Fibroblast of lung (primary cell): Measurements from ENCODE around the gene ALDH3B2. TPM values are rescaled to one million over a fixed set of nuclear protein-coding genes. Genes with fewer than 3 reads are reported as not detected.
"Not testable (repeated sequence)": the region's sequence is repeated elsewhere in the genome, so short reads cannot be mapped to it uniquely, and the experiment has no call there.

Experiments used
- DNase-seq, 2 donors: peaks; one replicate each; pipeline versions ENCODE4 v3.0.0 to v3.0.0-alpha.2; 2010; ENCODE audit warnings: low read depth in 2 of 2
- H2AFZ ChIP-seq: 2 replicates; pipeline ENCODE4 v1.5.1; 2012; ENCODE audit warnings: low read length, control low read depth, inconsistent platforms
- H3K27ac ChIP-seq: 2 replicates; pipeline ENCODE4 v1.5.1; 2011; ENCODE audit warnings: low read length, control low read depth; ENCODE audit not compliant: insufficient read depth
- H3K27me3 ChIP-seq: 2 replicates; pipeline ENCODE4 v1.5.1; 2011; ENCODE audit warnings: mild to moderate bottlenecking, low read length; ENCODE audit not compliant: control insufficient read depth, insufficient read depth
- H3K36me3 ChIP-seq: 2 replicates; pipeline ENCODE4 v1.5.1; 2011; ENCODE audit warnings: low read length; ENCODE audit not compliant: control insufficient read depth, insufficient read depth
- H3K4me1 ChIP-seq: 2 replicates; pipeline ENCODE4 v1.5.1; 2011; ENCODE audit warnings: low read length; ENCODE audit not compliant: control insufficient read depth, insufficient read depth; ENCODE audit errors: extremely low read depth
- H3K4me2 ChIP-seq: 2 replicates; pipeline ENCODE4 v1.5.1; 2011; ENCODE audit warnings: low read length, control low read depth; ENCODE audit not compliant: insufficient read depth; ENCODE audit errors: extremely low read depth
- H3K4me3 ChIP-seq, 4 experiments: fragments of 200-600 bp in 1 of 4; sonication (generic) in 1 of 4; replicated peaks in 1 of 4; 2 replicates each; pipeline ENCODE4 v1.5.1; 2011 to 2016; ENCODE audit warnings: low read length in 4 of 4, low read depth in 3 of 4, mild to moderate bottlenecking in 3 of 4, control low read depth in 2 of 4, inconsistent platforms in 1 of 4, mixed read lengths in 1 of 4; ENCODE audit not compliant: insufficient read depth in 1 of 4; ENCODE audit errors: control extremely low read depth in 1 of 4
- H3K79me2 ChIP-seq: 2 replicates; pipeline ENCODE4 v1.5.1; 2012; ENCODE audit warnings: mild to moderate bottlenecking, low read length, inconsistent platforms; ENCODE audit not compliant: control insufficient read depth, insufficient read depth
- H3K9ac ChIP-seq: 2 replicates; pipeline ENCODE4 v1.5.1; 2011; ENCODE audit warnings: mild to moderate bottlenecking, low read length, control low read depth; ENCODE audit not compliant: insufficient read depth
- H3K9me3 ChIP-seq: 2 replicates; pipeline ENCODE4 v1.5.1; 2012; ENCODE audit warnings: low read depth, low read length; ENCODE audit not compliant: control insufficient read depth, insufficient read depth
- H4K20me1 ChIP-seq: 2 replicates; pipeline ENCODE4 v1.5.1; 2011; ENCODE audit warnings: low read length; ENCODE audit not compliant: control insufficient read depth, insufficient read depth; ENCODE audit errors: extremely low read depth
- CTCF ChIP-seq, 2 donors: IDR thresholded peaks in 1 of 2; conservative IDR thresholded peaks in 1 of 2; 1 replicate in 1 of 2; 2 replicates in 1 of 2; pipeline ENCODE4 v1.5.1; 2011 to 2012; ENCODE audit warnings: low read length in 2 of 2, control low read depth in 1 of 2, inconsistent platforms in 1 of 2, low read depth in 1 of 2, mild to moderate bottlenecking in 1 of 2
- EZH2 ChIP-seq: IDR thresholded peaks from 2 replicates; pipeline ENCODE4 v1.5.1; 2012; ENCODE audit warnings: low read length, control low read depth, mild to moderate bottlenecking; ENCODE audit errors: missing control alignments
- polyA plus RNA-seq, 2 donors: library from polyadenylated mRNA; depleted of rRNA in 1 of 2; stranded (reverse) in 1 of 2; unstranded in 1 of 2; fragments of >200 nt; gene quantifications; 2 replicates each; pipeline ENCODE4 v1.2.1, GENCODE V29; 2011 to 2012; ENCODE audit warnings: missing spikeins in 1 of 2
- total RNA-seq: library from RNA; depleted of rRNA; stranded (reverse); fragments of >200 nt; gene quantifications from 2 replicates; pipeline ENCODE4 v1.2.1, GENCODE V29; 2014

ALDH3B2 gene
- total and polyA plus RNA-seq, 2 donors (not counting 1 experiment from before 2014, with no cell fraction given), result not detected

- Histone ChIP-seq H3K36me3 (no peaks in the 10 kb centered on the region), H3K4me2 (no peak overlapping the region), H3K79me2 (no peaks in the 10 kb centered on the region), H3K9ac (no peak overlapping the region), H3K27me3 (no peaks in the 10 kb centered on the region), H4K20me1 (no peaks in the 10 kb centered on the region), H3K9me3 (no peaks in the 10 kb centered on the region), H3K27ac (no peak overlapping the region), H2AFZ (no peak overlapping the region), H3K4me3 (no peak overlapping the region), H3K4me1 (no peaks in the 10 kb centered on the region)
- no peak for DNase-seq
- TF ChIP-seq EZH2 (no peak), CTCF (conservative IDR thresholded peaks at IDR 0.05 in 1 of 2, IDR thresholded peaks at IDR 0.05 in 1 of 2; ENCODE audit: low read depth in 1 of 2, low read length in 2 of 2) (no peak)
Measured at GRCh38 chr11:67689178-67689577, 14.8 kb upstream of the ALDH3B2 start.

DNA sequence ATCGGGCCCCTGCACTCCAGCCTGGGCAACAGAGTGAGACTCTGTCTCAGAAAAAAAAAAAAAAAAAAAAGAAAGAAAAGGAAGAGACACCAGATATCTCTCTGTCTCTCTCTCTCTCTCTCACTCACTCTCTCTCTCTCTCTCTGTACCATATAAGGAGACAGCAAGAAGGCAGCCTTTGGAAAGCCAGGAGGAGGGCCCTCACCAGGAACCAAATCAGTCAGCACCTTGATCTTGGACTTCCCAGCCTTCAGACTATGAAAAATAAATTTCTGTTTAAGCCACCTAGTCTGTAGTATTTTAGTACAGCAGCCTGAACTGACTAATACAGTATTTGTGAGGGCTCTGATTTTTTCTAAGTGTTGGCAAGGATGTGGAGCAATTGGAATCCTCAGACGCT lies 13.6 kb upstream of the ALDH3B2 start:
- DNase-seq, result no peak
- no peaks in the 10 kb centered on the region for H3K27me3 ChIP-seq
- H3K9ac ChIP-seq, result no peak overlapping the region
- no peak overlapping the region for H3K4me3 ChIP-seq
- H2AFZ ChIP-seq, result no peak overlapping the region
- H3K79me2 ChIP-seq, result no peaks in the 10 kb centered on the region
- no peaks in the 10 kb centered on the region for H3K4me1 ChIP-seq
- H3K9me3 ChIP-seq, result no peaks in the 10 kb centered on the region
- H3K4me2 ChIP-seq, result no peak overlapping the region
- no peaks in the 10 kb centered on the region for H4K20me1 ChIP-seq
- H3K36me3 ChIP-seq, result no peaks in the 10 kb centered on the region
- TF ChIP-seq CTCF (conservative IDR thresholded peaks at IDR 0.05 in 1 of 2, IDR thresholded peaks at IDR 0.05 in 1 of 2; ENCODE audit: low read depth in 1 of 2, low read length in 2 of 2) (no peak), EZH2 (no peak)
- H3K27ac ChIP-seq, result no peak overlapping the region

- DNase-seq, H3K27me3 ChIP-seq, H3K9ac ChIP-seq: not testable (repeated sequence)
Measured at GRCh38 chr11:67685641-67686332, 11.4 kb upstream of the ALDH3B2 start.

DNA sequence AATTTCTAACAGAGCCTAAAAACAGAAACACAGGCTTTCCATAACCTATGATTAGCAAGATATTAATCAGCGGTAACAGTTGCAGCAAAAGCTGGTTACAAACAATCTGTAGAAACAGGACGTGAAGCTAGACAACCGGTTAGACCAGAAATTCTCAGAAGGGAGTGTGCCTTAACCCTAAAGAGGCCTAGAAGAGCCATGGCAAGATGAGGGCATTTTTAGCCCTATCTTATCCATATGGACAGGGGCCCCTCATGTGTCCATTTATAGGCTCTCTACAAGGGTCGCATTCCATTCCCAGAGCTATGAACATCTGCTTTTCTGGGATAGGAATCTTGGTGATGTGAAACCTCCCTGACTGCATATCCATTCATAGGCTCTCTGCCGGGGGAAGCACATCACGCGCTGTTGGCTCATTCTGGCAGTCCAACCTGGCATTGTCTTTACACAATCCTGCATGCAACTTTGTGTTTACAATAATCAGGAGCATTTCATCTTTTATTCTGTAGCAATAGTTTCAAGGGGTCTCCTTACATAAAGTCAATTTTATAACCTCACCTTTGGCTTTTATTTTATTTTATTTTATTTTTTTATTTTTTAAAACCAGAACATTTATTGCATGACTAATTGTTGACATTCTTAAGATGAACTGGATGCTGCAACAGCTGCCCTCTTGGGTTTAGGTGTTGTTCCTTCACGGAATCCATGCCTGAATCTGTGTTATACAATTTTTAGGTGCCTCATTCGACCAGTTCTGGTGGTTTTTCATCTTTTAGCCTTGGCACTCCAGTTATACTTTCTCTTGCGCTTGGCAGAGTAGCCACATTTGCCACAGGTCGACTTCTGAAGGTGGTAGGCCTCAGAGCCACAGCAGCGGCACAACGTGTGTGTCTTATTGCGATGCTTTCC lies 8.0 kb upstream of the ALDH3B2 start:
- not testable (repeated sequence) for H3K9ac ChIP-seq, H3K36me3 ChIP-seq, H3K4me3 ChIP-seq, H3K9me3 ChIP-seq, H3K27me3 ChIP-seq, H3K4me2 ChIP-seq, H3K27ac ChIP-seq, H3K4me1 ChIP-seq, H3K79me2 ChIP-seq, DNase-seq, H2AFZ ChIP-seq, H4K20me1 ChIP-seq

More at GRCh38 chr11:67685641-67686332, 11.4 kb upstream of the ALDH3B2 start:
- H3K9me3 ChIP-seq, H3K27ac ChIP-seq, H3K4me2 ChIP-seq, H3K79me2 ChIP-seq, H3K36me3 ChIP-seq, H3K4me3 ChIP-seq, H4K20me1 ChIP-seq, H3K4me1 ChIP-seq, H2AFZ ChIP-seq: not testable (repeated sequence)
